HG02763 (cell line): ENCODE data around the gene FYB1.

ENCODE experiments used
- ATAC-seq: cut with Tn5 transposase; IDR thresholded peaks from one replicate; pipeline ENCODE4 v1.9.1; 2021; ENCODE audit warnings: mild to moderate bottlenecking, moderate library complexity; ENCODE audit not compliant: unreplicated experiment

The FYB1 gene

DNA sequence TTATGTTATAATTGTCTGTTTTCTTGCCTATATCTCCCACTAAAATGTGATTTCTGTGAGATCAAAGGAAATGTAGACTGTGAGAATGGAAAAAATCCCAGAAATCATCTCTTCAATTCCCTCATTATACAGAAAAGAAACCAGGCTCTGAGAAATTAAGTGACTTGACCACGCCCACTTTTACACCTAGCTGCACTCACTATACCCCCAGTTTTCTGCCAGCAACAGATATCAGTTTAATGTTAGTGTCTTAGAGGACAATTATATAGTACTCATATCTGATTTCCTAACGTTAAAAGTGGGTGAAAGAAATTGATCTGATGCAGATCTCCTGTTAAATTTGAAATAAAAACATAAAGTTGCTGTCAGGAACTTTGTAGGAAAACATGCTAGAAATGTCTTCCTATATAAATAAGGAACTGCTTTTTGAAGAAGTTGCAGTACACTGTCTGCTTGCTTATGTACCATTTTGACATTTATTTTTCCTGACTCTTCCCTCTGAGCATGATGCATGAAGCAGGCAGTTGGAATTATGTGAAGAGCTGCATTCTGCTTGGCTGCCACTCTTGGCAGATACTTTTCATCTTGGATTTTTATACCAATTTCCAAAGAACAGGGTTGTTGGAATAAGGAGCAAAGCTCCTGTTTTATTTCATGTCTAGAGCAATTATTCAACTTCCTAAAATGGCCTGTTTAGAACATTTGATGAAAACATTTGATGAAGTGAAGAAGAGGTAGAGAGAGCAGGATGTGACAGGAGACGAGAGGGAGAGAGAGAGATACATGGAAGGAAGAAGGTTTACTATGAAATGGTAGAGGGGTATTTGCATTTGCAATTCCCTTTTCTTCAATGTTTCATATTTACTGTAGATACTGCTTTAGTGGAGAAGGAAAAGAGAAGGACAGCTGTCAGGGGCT, 87.9 kb downstream of the FYB1 start:
- ATAC-seq, result no peak

DNA sequence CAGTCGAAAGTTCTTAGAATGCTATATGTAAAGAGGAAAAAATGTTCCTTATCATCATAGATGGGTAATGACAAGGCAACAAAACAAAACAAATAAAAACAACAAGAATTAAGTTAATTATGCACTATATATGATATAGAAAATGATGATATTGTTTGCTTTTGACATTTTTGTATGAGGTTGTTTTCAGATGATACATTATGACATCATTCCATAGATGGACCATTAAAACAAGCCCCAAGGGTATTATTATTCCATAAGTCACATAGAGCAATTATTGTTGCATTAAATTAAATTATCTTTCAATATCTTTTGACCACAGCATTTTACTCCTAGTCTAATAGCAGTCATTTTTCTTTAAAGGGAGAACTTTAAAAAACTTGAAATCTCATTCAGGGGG, 88.6 kb downstream of the FYB1 start:
- no peak for ATAC-seq

DNA sequence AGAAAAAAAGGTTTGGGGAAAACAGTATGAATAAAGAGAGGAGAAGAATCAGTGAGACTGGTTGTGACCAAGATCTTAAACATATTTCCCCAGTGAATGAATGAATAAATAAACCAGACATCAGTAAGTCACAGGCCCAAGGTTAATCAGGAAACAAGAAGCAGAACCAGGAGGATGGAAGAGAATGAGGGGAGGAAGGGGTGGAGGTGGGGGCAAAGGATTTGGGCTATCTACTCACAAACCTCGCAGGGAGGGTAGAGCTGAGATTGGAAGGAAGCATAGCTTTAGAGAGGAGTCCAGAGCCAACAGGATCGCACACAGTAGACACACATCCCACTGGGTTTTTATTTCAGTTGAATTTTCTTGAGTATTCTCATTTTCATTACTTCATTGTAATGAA, 97.4 kb downstream of the FYB1 start:
- ATAC-seq, result no peak

DNA sequence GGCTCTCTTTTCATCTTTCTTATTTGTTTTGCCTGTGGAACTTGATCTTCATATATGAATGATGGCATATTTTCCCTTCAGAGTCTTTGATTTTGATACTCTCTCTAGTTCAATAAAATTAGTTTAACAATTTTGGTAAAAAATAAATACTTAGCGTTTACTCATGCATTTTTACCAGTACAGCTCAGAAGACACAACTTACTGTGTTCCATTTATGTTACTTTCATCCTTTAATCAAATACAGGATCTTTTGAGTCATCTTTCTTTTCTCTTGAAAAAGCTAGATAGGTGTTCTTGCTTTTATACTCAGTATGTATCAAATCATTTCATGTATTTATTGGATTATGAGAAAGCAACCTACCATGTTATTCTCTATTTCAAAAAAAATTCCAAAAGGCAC, 98.0 kb downstream of the FYB1 start:
- ATAC-seq, result no peak

DNA sequence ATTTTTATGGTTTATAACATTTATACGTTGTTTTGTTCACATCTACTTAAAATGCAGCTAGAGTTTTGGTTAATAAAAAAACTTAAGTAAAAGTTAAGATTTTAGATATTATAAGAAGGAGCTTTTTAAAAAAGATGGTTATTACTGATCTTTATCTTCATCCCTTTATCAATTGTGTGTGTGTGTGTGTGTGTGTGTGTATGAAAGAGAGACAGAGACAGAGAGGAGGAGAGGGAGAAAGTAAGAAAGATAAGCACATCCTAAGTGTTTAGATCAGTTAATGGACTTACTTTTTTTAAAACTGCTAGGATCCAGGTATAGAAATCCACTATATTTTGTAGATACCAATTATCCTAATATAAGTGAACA, 99.3 kb downstream of the FYB1 start:
- no peak for ATAC-seq

DNA sequence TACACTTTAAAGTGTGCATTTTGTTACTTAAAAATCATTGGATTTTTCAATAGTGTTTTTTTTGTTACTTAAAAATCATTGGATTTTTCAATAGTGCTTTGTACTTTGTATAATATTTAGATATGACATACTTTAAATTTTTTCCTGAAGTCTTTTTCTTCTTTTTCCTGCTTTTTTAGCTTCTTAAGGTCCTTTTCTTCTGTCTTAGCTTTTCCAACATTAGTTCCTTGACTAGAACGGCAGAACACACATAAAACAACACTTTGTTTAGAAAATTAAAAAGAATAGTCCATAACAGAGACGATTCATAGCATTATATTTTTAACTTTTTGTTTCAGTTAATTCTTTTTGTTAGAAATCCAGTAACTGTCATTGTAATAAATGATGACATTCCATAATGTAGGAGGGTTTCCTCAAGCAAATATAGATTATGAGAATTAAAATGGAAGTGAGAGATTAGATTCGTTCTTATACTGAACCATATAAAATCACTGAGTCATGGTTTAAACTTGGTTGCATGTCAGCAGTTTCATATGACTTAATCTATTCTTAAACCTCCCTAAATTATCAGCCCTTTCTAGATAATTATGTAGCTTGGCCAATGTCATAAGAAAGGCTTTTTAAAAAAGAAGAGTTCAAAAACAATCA, 99.8 kb downstream of the FYB1 start:
- no peak for ATAC-seq

DNA sequence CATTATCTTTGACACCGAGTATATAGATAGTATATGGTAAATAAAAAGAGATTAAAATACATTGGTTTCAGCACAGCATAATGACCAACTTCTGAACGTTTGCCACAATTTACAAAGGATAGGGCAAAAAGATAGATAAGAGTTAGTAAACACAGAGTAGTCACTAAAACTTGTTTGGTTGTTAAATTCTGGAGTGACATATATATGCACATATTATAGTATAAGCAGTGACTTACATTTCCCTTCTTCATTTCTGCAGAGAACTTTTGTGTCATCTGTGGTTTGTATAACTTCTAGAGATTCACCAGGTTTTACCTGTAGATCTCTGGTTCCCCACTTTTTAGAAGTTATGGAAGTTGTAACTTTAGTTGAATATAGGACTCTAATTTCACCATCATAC, 100.7 kb downstream of the FYB1 start:
- ATAC-seq, result no peak

DNA sequence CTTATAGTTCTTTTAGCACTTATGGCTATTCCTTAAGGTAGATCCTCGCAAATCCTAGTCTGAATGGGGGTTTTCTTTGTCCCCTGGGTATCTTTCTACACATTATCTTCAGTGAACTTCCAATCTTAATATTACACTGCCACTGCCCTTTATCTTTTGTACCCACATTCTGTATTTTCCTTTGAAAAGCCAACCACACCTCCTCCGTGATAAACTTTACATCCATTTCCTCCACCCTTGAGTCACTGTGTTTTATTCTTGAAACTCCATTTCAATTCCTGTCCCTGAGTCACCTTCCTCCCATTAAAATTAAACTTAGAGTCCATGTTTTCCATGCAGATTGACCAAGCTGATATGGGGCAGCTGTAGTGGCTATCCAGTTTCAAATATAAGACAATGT, 102.0 kb downstream of the FYB1 start:
- ATAC-seq, result no peak

DNA sequence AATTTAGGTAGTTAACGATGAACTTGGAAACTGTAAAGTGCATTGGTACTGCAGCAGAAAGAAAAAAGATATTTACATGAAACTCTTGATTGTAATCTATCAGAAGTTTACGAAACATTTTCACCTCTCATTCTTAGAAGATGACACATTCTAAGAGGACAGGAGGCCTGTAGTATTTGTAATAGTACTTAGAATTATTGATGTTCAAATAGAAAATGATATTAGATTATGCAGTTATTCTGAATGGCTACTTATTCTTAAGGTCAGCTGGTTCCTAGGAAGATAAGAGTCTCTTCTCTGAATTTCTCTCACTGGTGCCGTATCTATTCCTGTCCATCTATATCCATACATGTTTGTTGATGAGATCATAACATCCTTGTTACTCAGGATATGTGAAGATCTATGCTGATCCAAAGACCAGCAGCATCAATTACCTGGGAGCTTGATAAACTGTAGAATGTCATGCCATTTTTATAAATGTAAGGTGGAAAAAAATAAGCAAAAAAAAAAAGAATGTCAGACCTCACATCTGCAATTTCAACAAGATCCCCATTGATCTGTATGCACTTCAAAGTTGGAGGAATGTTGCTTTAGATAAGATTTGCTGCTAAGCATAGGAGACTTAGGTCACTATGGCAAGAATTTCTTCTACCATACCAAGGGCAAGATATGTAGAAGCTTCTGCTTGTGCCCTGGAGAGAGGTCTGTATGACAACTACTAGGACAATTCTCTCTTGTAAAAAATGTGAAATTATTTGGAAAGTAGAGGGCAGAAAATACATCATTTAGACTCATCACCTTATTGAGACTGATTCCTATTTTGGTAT, 102.8 kb downstream of the FYB1 start:
- ATAC-seq, result no peak

DNA sequence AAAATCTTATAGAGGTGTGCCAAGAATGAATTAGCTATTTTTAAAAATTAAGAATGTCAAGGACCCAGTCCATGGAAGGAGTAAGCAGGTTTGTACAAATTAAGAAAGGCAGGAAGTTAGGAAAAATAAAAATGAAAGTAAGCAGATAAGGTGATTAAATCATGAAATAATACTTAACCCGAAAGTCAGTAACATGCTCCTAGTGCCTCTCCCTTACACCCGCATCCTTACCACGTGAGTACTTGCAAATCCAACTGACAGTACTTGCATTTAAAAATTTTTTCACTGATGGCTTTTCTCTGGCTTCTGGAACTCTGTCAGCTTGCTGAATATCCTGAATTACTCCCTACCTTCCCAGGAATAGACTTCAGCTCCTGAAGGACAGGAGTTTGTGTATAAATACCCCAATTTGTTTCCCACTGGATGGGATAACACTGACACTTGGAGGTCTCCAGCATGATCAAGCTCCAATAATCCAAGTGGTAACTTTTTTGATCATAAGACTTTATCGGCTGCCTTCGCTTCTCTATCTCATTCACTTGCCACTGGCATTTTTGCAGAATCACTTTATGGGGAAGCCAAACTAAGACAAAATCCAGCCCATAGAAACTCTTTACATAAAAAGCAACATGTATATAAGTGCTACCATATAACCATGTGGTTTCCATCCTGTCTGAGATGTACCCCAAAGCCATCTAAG, 103.6 kb downstream of the FYB1 start:
- ATAC-seq, result no peak

DNA sequence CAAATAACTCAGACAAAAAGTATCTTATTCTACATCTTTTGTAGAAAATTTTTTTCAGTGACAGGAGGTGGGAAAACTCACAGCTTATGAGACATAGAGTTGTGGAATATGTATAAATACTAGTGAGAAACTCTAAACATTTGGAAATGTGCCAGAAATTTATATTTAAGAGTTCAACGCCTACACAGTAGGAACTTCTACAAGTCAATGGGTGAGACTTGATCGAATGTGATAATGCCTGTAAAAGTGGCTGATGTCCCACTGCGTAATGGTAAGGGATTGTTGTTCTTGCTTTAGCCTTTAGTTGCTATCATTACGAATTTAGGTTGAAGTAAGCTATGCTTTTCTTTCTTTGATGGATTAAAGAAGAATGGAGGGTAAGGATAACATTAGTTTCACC, 105.2 kb downstream of the FYB1 start:
- ATAC-seq, result no peak

DNA sequence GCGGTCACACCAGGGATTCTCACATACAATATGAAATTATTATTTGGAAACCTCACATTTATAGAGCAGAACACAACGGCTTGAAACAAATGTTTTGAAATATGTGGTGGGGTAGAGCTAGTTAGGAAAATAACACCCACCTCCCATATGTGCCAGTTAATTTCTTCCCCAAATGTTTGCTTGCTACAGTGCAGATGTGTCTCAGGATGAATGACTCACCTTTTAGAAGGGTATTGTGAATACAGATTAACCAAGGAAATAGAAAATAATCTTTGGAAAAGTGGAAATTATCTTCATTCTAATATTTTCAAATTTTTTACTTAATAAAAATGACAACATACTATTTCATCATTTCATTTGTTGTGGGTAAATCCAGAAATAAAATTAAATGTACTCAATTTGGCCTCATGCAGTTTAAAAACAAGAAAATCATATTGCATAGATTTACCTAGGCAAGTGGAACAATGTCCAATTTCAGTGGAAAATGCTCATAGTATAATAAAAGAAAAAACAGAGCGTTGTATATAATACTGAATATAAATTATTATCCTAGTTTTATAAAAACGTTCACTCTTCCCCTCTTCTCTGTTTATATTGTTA, 105.9 kb downstream of the FYB1 start:
- ATAC-seq, result no peak

DNA sequence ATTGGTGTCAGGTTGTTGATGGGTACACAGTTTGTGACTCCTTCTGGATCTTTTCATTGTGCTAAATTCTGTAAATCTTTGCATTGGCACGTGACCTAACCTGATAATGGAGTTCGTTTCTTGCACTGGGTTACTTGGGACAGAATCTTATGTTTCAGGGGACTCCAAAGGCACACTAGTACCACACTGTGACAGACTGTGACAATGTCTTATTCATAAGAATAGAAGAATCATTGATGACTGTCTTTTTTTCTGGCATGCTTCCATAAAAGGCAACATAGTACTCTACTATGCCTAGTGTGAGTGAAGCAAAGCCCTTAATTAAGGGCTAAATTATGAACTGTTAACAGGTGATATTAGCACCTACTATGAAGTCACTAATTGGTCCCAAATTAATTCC, 109.8 kb downstream of the FYB1 start:
- no peak for ATAC-seq

DNA sequence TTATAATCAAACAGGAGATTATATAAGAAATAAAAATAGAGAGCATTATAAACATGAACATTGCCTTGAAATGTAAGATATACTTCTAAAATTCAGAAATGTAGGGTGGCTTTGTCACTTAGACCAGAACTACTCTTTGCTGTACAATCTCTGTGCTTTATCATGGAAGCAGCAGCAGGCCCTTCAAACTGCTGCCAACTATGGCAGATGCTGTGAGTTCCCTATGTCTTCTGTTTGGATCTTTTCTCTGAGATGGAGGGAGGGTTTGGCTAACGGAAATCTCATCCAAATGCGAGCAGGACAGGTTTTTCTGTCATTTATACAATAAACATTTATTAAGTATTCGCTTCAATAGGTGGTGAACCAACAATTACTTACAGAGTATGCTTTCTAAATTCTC, 110.4 kb downstream of the FYB1 start:
- no peak for ATAC-seq

DNA sequence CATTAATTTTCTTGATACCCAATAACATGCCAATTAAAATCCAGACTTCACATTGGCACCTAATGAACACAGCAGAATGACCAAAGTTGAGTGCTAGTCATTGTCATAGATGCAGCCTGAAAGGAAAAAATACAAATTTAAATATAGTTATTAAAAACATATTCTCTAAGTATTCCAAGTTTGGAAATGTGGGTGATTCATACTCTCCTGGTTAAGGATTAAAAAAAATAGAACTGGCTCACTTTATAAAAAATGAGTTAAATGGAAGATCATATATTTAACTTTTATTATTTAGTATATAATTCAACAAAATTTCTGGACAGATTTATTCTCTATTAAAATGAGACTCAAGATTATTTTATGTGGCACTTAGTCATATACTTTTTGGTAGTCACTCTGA, 112.0 kb downstream of the FYB1 start:
- ATAC-seq, result no peak

DNA sequence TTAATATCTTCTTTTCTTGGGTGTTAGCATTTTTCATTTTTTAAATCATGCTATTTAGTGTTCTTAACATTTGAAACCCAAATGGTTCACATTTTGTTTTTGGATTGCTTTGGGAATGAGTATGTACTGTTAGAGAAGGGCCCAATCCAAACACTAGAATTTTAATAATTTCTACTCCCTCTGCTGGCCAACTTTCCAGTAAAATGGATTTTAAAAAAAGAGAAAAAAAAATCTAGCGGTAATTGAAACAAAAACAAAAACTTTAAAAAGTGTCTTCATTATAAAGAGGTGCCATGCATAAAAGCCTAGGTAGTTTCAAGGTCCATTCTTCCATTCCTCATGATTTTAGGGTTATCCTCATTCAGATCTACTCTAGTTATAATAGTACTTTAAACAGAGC, 113.0 kb downstream of the FYB1 start:
- no peak for ATAC-seq

DNA sequence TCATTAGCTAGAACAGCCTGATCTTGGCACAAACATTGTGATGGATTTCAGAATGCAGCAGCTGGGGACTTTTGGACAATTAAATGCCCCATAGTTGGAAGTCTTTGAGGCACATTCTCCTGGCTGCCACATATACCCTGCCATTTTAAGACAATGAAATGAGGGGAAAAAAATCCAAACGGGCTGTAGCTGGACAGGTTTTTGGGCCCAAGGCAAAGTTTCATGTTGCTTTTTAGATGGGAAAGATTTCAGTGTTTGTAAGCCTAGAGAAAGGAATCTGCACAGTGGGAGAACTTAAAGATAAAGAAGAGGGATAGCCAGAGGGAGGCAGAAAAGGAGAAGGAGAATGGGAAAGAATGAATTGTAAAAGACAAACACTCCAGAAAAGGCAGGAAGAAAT, 115.1 kb downstream of the FYB1 start:
- ATAC-seq, result no peak

DNA sequence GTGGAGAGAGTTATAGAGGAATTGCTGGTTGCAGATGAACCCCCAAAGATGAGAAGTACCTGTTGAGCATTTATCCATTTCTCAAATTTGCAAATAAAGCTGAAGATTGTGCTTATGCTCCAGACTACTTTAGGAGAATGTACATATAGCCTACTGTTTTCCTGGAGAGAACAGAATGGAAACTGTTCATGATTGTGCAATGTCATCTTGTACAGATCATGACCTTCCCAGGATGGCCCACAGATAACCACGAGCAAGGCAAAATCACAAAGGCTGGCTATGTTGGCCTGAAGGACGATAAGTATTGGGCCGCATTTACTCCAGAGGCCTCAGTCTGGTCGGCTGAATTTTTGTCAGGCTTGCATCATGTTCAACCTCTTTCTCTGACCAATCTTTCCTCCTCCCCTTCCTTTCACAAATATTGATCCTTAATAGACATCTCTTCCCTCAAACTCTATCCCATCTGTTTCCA, 116.6 kb downstream of the FYB1 start:
- ATAC-seq, result no peak

DNA sequence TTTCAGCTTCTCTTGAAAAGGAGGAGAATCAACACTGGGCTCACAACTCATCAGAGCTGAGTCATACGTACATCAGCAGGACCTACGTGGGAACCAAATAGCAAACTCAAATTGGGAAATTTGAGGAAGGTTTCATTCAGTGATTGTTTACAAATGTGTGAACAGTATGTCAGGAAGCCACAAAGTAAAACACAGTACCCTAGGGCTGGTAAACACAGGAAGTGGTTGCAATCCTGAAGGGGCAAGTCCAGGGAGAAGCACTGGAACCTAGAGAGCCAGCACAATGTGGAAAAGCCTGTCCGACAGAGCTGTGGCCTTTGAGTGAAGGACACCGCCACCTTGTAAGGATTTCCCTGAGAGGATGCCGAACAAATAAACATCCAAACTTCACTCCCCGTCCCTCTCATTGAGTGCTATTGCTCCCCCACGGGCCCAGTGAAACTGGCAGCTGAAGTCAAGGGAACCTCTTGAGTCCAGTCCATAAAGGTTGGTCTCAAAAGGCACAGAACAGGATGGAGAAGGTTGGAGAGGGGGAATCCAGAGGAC, 118.4 kb downstream of the FYB1 start:
- ATAC-seq, result no peak

DNA sequence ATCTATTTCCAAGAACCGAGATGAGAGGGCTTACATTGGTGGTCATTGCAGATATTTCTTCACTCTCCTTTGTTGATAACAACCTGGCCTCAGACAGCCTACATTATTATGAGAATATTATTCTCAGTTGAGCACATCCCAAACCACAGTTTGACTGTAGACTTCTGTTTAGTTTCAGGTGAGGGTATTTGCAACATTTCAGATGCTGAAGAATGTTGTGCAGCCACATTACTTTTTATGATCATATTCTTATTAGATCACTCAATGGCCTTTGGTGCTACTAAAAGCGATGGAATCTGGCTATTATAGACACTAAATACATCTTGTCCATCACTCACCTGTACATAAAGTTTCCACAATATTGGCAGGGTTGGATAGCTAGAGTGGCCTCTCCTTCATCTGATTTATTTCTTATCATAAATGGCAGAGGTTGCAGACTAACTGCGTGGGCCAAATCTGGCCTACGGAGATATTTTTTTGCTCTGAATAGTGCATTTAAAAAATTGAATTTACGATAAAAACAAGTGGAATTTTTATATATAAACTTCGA, 119.0 kb downstream of the FYB1 start:
- ATAC-seq, result no peak
